K562 (cell line): ENCODE results near the gene ISCA1. TPM values are rescaled to one million over a fixed set of nuclear protein-coding genes. Genes with fewer than 3 reads are reported as not detected.

Source experiments
- ATAC-seq: fragments of 200-7000 bp; cut with Tn5 transposase; 3 replicates; pipeline ENCODE4 v1.9.1; 2020; ENCODE audit warnings: moderate library complexity
- BruUV-seq: library from RNA; stranded (reverse); fragments of 400-500 nt; replicated peaks from 2 replicates; lab custom pipeline; 2021; lab: Mats Ljungman, UMichigan
- CTCF ChIA-PET: fragments of 300-600 bp; formaldehyde crosslinking; extraction: SDS; loops from one replicate; lab custom pipeline; 2021; ENCODE audit warnings: low intra/inter-chr PET ratio; lab: Yijun Ruan, JAX
- POLR2A ChIA-PET: fragments of 300-600, 350-650 bp; sonication (Branson Sonifier 250); formaldehyde crosslinking; extraction: SDS; loops from one replicate; lab custom pipeline; 2021; ENCODE audit warnings: antibody characterized with exemption, inconsistent platforms; lab: Yijun Ruan, JAX
- DNase-seq, 4 experiments: peaks; one replicate each; pipeline versions ENCODE4 v3.0.0 to v3.0.0-alpha.2; 2011 to 2018; ENCODE audit warnings: low spot score in 3 of 4, mixed read lengths in 3 of 4; ENCODE audit errors: extremely low read depth in 1 of 4
- FAIRE-seq: peaks from 2 replicates; lab custom pipeline; 2011; peaks lifted over from hg19 to GRCh38; lab: Jason Lieb, UNC
- H2AFZ ChIP-seq: 2 replicates; pipeline ENCODE4 v1.6.0; 2011; ENCODE audit warnings: low read depth, low read length, control low read depth, inconsistent platforms
- H3K27ac ChIP-seq: fragments of 200-600 bp; 3 replicates; pipeline ENCODE4 v1.8.0; 2011; ENCODE audit warnings: low read depth, mild to moderate bottlenecking, control low read depth, inconsistent platforms, low read length, moderate library complexity, mixed read lengths; ENCODE audit errors: extremely low read depth
- H3K27me3 ChIP-seq, 2 experiments: fragments of 300-600 bp in 1 of 2; 2 replicates in 1 of 2; 3 replicates in 1 of 2; pipeline versions ENCODE4 v1.6.0 to v1.8.0; 2011; ENCODE audit warnings: inconsistent platforms in 2 of 2, low read length in 2 of 2, mild to moderate bottlenecking in 1 of 2, mixed read lengths in 1 of 2, moderate library complexity in 1 of 2; ENCODE audit not compliant: control insufficient read depth in 2 of 2, insufficient read depth in 2 of 2
- H3K36me3 ChIP-seq: fragments of 300-600 bp; 3 replicates; pipeline ENCODE4 v1.8.0; 2011; ENCODE audit warnings: mild to moderate bottlenecking, low read length, inconsistent platforms; ENCODE audit not compliant: control insufficient read depth, insufficient read depth
- H3K4me1 ChIP-seq, 2 experiments: fragments of 200-600 bp in 1 of 2; replicated peaks in 1 of 2; 2 replicates in 1 of 2; 3 replicates in 1 of 2; pipeline versions ENCODE4 v1.5.1 to v1.8.0; 2011; ENCODE audit warnings: inconsistent platforms in 2 of 2, low read length in 2 of 2, mild to moderate bottlenecking in 1 of 2, mixed read lengths in 1 of 2, moderate library complexity in 1 of 2; ENCODE audit not compliant: control insufficient read depth in 2 of 2, insufficient read depth in 2 of 2
- H3K4me2 ChIP-seq: 2 replicates; pipeline ENCODE4 v1.6.1; 2011; ENCODE audit warnings: low read length, control low read depth, inconsistent platforms, mixed read lengths; ENCODE audit not compliant: insufficient read depth
- H3K4me3 ChIP-seq: fragments of 200-600 bp; sonication (generic), shearing (Covaris generic); 2 replicates; pipeline ENCODE4 v1.5.1; 2016; ENCODE audit warnings: control low read depth, inconsistent platforms
- H3K79me2 ChIP-seq: fragments of 200-600 bp; 3 replicates; pipeline ENCODE4 v1.8.0; 2011; ENCODE audit warnings: low read length, inconsistent platforms; ENCODE audit not compliant: control insufficient read depth, insufficient read depth
- H3K9ac ChIP-seq, 2 experiments: 2 replicates each; pipeline versions ENCODE4 v1.6.0 to v1.6.1; 2011; ENCODE audit warnings: low read depth in 2 of 2, low read length in 2 of 2, control low read depth in 1 of 2, inconsistent platforms in 1 of 2, mild to moderate bottlenecking in 1 of 2, mixed read lengths in 1 of 2; ENCODE audit not compliant: insufficient read depth in 1 of 2
- H3K9me1 ChIP-seq: one replicate; pipeline ENCODE4 v1.6.0; 2011; ENCODE audit warnings: inconsistent platforms, mild to moderate bottlenecking, low read length, moderate library complexity; ENCODE audit not compliant: control insufficient read depth, insufficient read depth
- H3K9me3 ChIP-seq: replicated peaks from 2 replicates; pipeline ENCODE4 v1.5.1; 2011; ENCODE audit warnings: low read depth, low read length, inconsistent platforms; ENCODE audit not compliant: control insufficient read depth, insufficient read depth
- H4K20me1 ChIP-seq: replicated peaks from 2 replicates; pipeline ENCODE4 v1.6.1; 2011; ENCODE audit warnings: low read length, inconsistent platforms, mixed read lengths; ENCODE audit not compliant: control insufficient read depth, insufficient read depth
- POLR2AphosphoS5 ChIP-seq: IDR thresholded peaks from 2 replicates; pipeline ENCODE4 v1.6.1; 2011; ENCODE audit warnings: mild to moderate bottlenecking, low read depth, low read length, moderate library complexity; ENCODE audit not compliant: control insufficient read depth, insufficient read depth
- WGBS: fragments of 100-300 bp; shearing (Covaris generic); methylation state at CpG from one replicate; pipeline ENCODE4 v1.1.6; 2016; ENCODE audit warnings: low coverage, mixed read lengths; ENCODE audit not compliant: insufficient coverage; ENCODE audit errors: missing lambda C conversion rate; 5-methylcytosine and 5-hydroxymethylcytosine counted together
- in situ Hi-C: fragments of 300-500 bp; cut with MboI; formaldehyde crosslinking; loops from 4 replicates; pipeline ENCODE4 v1.15.0; 2018; ENCODE audit warnings: inconsistent platforms, mixed read lengths
- intact Hi-C: fragments of 100-400 bp; cut with micrococcal nuclease; formaldehyde crosslinking; loops from 2 replicates; pipeline ENCODE4 v1.14.2; 2022
- polyA plus RNA-seq, 8 experiments: library from polyadenylated mRNA; depleted of rRNA in 4 of 8; stranded (reverse) in 5 of 8; unstranded in 3 of 8; fragments of >200 nt; fragmentation: Nextera tagmentation in 2 of 8; fragmentation: Illumina TruSeq in 1 of 8; extraction: Ambion mirVana in 2 of 8; extraction: Trizol in 1 of 8; gene quantifications; 2 replicates each; pipeline versions ENCODE4 v1.2.1 to v1.2.3, GENCODE V29; 2011 to 2014; ENCODE audit warnings: inconsistent platforms in 1 of 8, missing spikeins in 1 of 8
- total RNA-seq, 7 experiments: library from RNA; depleted of rRNA in 6 of 7; stranded (reverse); fragments of >200 nt in 6 of 7; fragmentation: Illumina TruSeq in 2 of 7; extraction: Trizol in 2 of 7; gene quantifications; 2 replicates each; pipeline versions ENCODE4 v1.2.1 to v1.2.3, GENCODE V29; 2011 to 2021; ENCODE audit warnings: low replicate concordance in 1 of 7
- TF ChIP-seq, protein P1 (sequence below): fragments of 450-650 bp; conservative IDR thresholded peaks from 2 replicates; pipeline ENCODE4 v1.6.1; 2016; ENCODE audit warnings: missing genetic modification characterization, low read depth, mild to moderate bottlenecking, control low read depth, missing compliant biosample characterization
- TF ChIP-seq, protein P2 (sequence below): fragments of 450-650 bp; IDR thresholded peaks from 2 replicates; pipeline ENCODE4 v1.6.1; 2017; ENCODE audit warnings: antibody characterized with exemption

Gene ISCA1
- total and polyA plus RNA-seq, 9 of the 15 experiments (the other 6 are each of a cell fraction or from before 2014, with no cell fraction given) = 6.5 to 27.1 (median 20.0) TPM

DNA sequence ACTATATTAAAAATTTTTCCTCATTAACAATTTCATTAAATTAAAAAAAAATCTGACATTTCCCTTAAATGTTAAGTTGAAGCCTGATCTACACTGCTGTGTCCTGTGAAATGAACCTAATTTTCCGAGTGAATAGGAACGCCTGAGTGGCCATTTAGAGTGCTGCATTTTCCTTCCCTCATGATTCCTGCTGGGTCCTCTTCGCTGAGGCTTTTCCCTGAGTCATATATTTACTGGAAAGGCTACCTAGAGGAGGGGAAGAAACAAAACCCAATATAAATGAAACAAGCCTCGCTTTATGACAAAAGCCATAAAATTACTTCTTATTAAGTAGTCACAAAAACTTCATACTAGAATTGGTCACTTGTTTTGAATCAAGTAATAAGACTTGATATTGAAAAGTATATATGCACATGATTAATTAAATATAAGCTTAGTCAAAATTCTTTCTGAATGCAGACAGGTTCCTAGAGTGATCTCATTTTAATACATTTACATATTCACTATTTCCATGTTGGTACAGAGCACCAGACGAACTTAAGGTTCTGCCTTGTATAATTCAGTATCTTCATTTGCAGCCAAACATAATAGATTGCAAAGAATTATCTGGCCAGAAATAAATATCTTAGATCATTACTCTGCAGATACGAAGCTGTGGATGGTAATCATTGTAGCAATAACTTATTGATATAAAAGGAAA is 6.3 kb upstream of the ISCA1 start:
- WGBS = 67% methylated on average over 6 of the region's 6 CpGs
- Histone ChIP-seq H3K79me2 (no peaks in the 10 kb centered on the region), H2AFZ (no peak overlapping the region), H3K9ac (no peak overlapping the region), H3K9me3 (no peaks in the 10 kb centered on the region), H3K9me1 (no peaks in the 10 kb centered on the region), H3K36me3 (peaks cover 8% of the 10 kb centered on the region; the same call in 1 of the 3 replicates), H4K20me1 (no peaks in the 10 kb centered on the region), H3K4me3 (no peak overlapping the region), H3K27me3 (no peaks in the 10 kb centered on the region), H3K4me2 (no peak overlapping the region), H3K4me1 (peaks cover 6 to 27% of the 10 kb centered on the region in 2 experiments; a peak in 4 of 5 replicates), H3K27ac (no peak overlapping the region)
- ATAC-seq (no peak), DNase-seq (no peak), FAIRE-seq (no peak)
- POLR2A ChIA-PET = no interaction called here
- CTCF ChIA-PET = no interaction called here
- TF ChIP-seq, protein P1, sequence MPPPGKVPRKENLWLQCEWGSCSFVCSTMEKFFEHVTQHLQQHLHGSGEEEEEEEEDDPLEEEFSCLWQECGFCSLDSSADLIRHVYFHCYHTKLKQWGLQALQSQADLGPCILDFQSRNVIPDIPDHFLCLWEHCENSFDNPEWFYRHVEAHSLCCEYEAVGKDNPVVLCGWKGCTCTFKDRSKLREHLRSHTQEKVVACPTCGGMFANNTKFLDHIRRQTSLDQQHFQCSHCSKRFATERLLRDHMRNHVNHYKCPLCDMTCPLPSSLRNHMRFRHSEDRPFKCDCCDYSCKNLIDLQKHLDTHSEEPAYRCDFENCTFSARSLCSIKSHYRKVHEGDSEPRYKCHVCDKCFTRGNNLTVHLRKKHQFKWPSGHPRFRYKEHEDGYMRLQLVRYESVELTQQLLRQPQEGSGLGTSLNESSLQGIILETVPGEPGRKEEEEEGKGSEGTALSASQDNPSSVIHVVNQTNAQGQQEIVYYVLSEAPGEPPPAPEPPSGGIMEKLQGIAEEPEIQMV (tag) = peak; percentile 82
- no peak for TF ChIP-seq POLR2AphosphoS5
- TF ChIP-seq, protein P2, sequence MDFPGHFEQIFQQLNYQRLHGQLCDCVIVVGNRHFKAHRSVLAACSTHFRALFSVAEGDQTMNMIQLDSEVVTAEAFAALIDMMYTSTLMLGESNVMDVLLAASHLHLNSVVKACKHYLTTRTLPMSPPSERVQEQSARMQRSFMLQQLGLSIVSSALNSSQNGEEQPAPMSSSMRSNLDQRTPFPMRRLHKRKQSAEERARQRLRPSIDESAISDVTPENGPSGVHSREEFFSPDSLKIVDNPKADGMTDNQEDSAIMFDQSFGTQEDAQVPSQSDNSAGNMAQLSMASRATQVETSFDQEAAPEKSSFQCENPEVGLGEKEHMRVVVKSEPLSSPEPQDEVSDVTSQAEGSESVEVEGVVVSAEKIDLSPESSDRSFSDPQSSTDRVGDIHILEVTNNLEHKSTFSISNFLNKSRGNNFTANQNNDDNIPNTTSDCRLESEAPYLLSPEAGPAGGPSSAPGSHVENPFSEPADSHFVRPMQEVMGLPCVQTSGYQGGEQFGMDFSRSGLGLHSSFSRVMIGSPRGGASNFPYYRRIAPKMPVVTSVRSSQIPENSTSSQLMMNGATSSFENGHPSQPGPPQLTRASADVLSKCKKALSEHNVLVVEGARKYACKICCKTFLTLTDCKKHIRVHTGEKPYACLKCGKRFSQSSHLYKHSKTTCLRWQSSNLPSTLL = peak; percentile 43; the same call in 1 of the 2 replicates
- BruUV-seq = no TSS peak
- in situ Hi-C loops = no loop called here
- intact Hi-C loops = loop anchor here (5.0 kb wide), 1 partner anchor 124 kb away; no protein-coding TSS in a partner anchor
